ENCODE data around the gene VWF. TPM values are rescaled to one million over a fixed set of nuclear protein-coding genes. Genes with fewer than 3 reads are reported as not detected.

The VWF gene
- total RNA-seq, 1 experiment from 2014 or later: 0.41 TPM

DNA sequence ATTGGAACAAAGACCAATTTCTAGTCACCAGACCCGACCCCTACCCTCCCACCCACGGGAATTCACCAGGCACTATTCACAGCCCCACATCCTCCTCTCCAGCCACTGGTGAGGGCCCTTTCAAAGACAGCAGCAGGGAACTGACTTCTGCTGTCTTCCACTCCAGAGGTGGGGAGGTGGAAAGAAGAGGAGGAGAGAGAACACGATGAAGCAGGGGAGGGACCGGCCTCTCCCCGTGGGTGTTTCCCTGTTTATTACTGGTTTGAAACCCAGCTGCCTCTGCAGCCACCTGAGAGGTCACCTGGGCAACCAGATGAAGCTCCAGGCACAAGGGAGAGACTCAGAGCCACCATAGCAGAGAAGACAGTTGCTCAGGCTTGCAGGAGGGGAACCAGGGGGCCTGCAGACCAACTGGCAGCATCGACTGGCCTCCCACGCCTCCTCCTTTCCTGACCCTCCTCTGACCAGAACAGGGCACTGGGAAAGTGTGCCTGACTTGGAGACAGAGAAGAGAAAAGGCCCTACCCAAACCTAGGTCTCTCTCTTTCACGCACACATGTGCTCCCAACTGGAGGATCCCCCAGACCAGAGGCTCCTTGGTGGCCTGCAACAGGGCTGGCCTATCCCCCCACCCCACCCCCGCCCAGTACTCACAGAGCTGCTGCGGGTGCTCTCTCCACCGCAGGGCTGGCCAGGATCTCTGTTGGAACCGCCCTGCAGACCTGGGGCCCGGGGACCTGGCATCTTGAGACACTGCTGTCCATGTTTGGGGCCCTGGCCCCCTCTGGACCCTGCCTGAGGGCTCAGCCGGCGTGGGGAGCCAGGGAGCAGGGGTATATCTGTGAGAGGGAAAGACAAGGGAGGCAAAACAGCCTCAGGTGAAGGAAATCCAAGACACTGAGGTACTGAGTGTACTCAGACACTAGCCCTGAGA lies 202.2 kb downstream of the VWF start:
- intact Hi-C loops (cut with micrococcal nuclease; ENCODE audit: unreplicated experiment): no loop called here
- TF ChIP-seq, protein P1, sequence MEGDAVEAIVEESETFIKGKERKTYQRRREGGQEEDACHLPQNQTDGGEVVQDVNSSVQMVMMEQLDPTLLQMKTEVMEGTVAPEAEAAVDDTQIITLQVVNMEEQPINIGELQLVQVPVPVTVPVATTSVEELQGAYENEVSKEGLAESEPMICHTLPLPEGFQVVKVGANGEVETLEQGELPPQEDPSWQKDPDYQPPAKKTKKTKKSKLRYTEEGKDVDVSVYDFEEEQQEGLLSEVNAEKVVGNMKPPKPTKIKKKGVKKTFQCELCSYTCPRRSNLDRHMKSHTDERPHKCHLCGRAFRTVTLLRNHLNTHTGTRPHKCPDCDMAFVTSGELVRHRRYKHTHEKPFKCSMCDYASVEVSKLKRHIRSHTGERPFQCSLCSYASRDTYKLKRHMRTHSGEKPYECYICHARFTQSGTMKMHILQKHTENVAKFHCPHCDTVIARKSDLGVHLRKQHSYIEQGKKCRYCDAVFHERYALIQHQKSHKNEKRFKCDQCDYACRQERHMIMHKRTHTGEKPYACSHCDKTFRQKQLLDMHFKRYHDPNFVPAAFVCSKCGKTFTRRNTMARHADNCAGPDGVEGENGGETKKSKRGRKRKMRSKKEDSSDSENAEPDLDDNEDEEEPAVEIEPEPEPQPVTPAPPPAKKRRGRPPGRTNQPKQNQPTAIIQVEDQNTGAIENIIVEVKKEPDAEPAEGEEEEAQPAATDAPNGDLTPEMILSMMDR (IDR thresholded peaks at IDR 0.05; ENCODE audit: insufficient read depth in 1 of 2, low read depth in 1 of 2, low read length in 1 of 2, severe bottlenecking in 1 of 2, unreplicated experiment in 1 of 2): no peak
- peaks cover 2% of the 10 kb centered on the region for H3K27me3 ChIP-seq (replicated peaks; ENCODE audit: control insufficient read depth, insufficient read depth, low read length)
- H3K4me1 ChIP-seq: no peaks in the 10 kb centered on the region
- ChIA-PET CTCF (no interaction called here), POLR2A (no interaction called here)
- Mint-ChIP-seq H3K9me3 (ENCODE audit: unreplicated experiment) (no peaks in the 10 kb centered on the region), H3K27me3 (ENCODE audit: insufficient read depth, unreplicated experiment) (peaks cover 35% of the 10 kb centered on the region), H3K4me3 (ENCODE audit: unreplicated experiment) (no peak overlapping the region), H3K27ac (ENCODE audit: unreplicated experiment) (no peak overlapping the region), H3K4me1 (ENCODE audit: low read depth, unreplicated experiment) (no peaks in the 10 kb centered on the region), H3K36me3 (ENCODE audit: insufficient read depth, unreplicated experiment) (no peaks in the 10 kb centered on the region)
- H3K4me3 ChIP-seq (ENCODE audit: low read depth, low read length): no peak overlapping the region
- H3K36me3 ChIP-seq (ENCODE audit: control insufficient read depth, insufficient read depth, low read length): no peaks in the 10 kb centered on the region
- no TSS peak for BruUV-seq (replicated peaks)
- no peaks in the 10 kb centered on the region for H3K9me3 ChIP-seq
- no peak for DNase-seq

GRCh38 chr12:5921027-5921909 lies 203.2 kb downstream of the VWF start:
- peaks cover 34% of the 10 kb centered on the region for H3K27me3 Mint-ChIP-seq (ENCODE audit: insufficient read depth, unreplicated experiment)
- POLR2A ChIA-PET: no interaction called here

DNA sequence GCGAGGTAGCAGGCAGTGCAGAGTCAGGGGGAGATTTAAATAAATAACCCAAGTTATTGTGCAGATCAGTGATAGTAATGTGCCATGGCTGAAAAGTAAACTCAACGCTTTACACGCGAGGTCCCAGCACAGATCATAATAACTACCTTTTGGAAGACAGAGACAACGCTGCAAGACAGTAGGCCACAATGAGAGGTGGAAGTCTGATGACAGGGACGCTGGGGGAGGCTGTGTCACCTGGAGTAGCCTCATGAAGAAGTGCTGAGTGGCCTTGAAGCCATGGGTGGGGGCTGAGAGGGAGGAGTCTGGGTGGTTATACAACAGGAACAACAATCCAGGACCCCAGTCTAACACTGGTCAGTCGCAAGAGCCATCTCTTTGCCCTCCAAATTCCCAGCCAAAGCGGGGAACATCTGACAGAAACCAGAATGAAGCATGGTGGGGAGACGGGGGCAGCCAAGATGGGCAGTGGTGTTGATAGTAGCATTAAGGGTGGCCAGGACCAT lies 207.6 kb downstream of the VWF start:
- ChIA-PET CTCF (no interaction called here), POLR2A (no interaction called here)
- TF ChIP-seq, protein P1 (IDR thresholded peaks at IDR 0.05; ENCODE audit: insufficient read depth in 1 of 2, low read depth in 1 of 2, low read length in 1 of 2, severe bottlenecking in 1 of 2, unreplicated experiment in 1 of 2): no peak
- H3K4me3 ChIP-seq (ENCODE audit: low read depth, low read length): no peak overlapping the region
- H3K36me3 ChIP-seq (ENCODE audit: control insufficient read depth, insufficient read depth, low read length): no peaks in the 10 kb centered on the region
- H3K4me1 ChIP-seq: no peaks in the 10 kb centered on the region
- DNase-seq: no peak
- H3K4me1 Mint-ChIP-seq (ENCODE audit: low read depth, unreplicated experiment): no peaks in the 10 kb centered on the region
- BruUV-seq (replicated peaks): no TSS peak
- no peaks in the 10 kb centered on the region for H3K36me3 Mint-ChIP-seq (ENCODE audit: insufficient read depth, unreplicated experiment)
- intact Hi-C loops (cut with micrococcal nuclease; ENCODE audit: unreplicated experiment): no loop called here
- H3K27me3 ChIP-seq (replicated peaks; ENCODE audit: control insufficient read depth, insufficient read depth, low read length): peaks cover 6% of the 10 kb centered on the region
- H3K9me3 ChIP-seq: no peaks in the 10 kb centered on the region
- no peaks in the 10 kb centered on the region for H3K9me3 Mint-ChIP-seq (ENCODE audit: unreplicated experiment)
- H3K4me3 Mint-ChIP-seq (ENCODE audit: unreplicated experiment): no peak overlapping the region
- H3K27ac Mint-ChIP-seq (ENCODE audit: unreplicated experiment): no peak overlapping the region
- H3K27me3 Mint-ChIP-seq (ENCODE audit: insufficient read depth, unreplicated experiment): peaks cover 46% of the 10 kb centered on the region

More at GRCh38 chr12:5921027-5921909, 203.2 kb downstream of the VWF start:
- Mint-ChIP-seq H3K4me3 (ENCODE audit: unreplicated experiment) (no peak overlapping the region), H3K27ac (ENCODE audit: unreplicated experiment) (no peak overlapping the region), H3K36me3 (ENCODE audit: insufficient read depth, unreplicated experiment) (no peaks in the 10 kb centered on the region), H3K4me1 (ENCODE audit: low read depth, unreplicated experiment) (no peaks in the 10 kb centered on the region), H3K9me3 (ENCODE audit: unreplicated experiment) (no peaks in the 10 kb centered on the region)
- intact Hi-C loops (cut with micrococcal nuclease; ENCODE audit: unreplicated experiment): no loop called here
- peaks cover 2% of the 10 kb centered on the region for H3K27me3 ChIP-seq (replicated peaks; ENCODE audit: control insufficient read depth, insufficient read depth, low read length)
- CTCF ChIA-PET: no interaction called here
- no peaks in the 10 kb centered on the region for H3K9me3 ChIP-seq
- no peaks in the 10 kb centered on the region for H3K36me3 ChIP-seq (ENCODE audit: control insufficient read depth, insufficient read depth, low read length)
- no TSS peak for BruUV-seq (replicated peaks)
- H3K4me1 ChIP-seq: no peaks in the 10 kb centered on the region
- H3K4me3 ChIP-seq (ENCODE audit: low read depth, low read length): no peak overlapping the region
- no peak for DNase-seq
- TF ChIP-seq, protein P1 (IDR thresholded peaks at IDR 0.05; ENCODE audit: insufficient read depth in 1 of 2, low read depth in 1 of 2, low read length in 1 of 2, severe bottlenecking in 1 of 2, unreplicated experiment in 1 of 2): no peak

Measured in Caco-2 (cell line).